OCI-LY1 (cell line): ENCODE data around the gene FBXO2.

ENCODE experiments used
- EZH2 ChIP-seq: fragments of 200-600 bp; sonication (generic), shearing (Covaris generic); IDR thresholded peaks from 2 replicates; pipeline ENCODE4 v1.8.0; 2017; ENCODE audit warnings: borderline replicate concordance, mixed run types, mild to moderate bottlenecking, antibody characterized with exemption, low read length, moderate library complexity, mixed read lengths
- TF ChIP-seq, protein P1 (sequence below): fragments of 200-600 bp; sonication (generic), shearing (Covaris generic); IDR thresholded peaks from 2 replicates; pipeline ENCODE4 v1.5.1; 2017; ENCODE audit warnings: mild to moderate bottlenecking, antibody characterized with exemption, low read length, moderate library complexity, mixed read lengths

DNA sequence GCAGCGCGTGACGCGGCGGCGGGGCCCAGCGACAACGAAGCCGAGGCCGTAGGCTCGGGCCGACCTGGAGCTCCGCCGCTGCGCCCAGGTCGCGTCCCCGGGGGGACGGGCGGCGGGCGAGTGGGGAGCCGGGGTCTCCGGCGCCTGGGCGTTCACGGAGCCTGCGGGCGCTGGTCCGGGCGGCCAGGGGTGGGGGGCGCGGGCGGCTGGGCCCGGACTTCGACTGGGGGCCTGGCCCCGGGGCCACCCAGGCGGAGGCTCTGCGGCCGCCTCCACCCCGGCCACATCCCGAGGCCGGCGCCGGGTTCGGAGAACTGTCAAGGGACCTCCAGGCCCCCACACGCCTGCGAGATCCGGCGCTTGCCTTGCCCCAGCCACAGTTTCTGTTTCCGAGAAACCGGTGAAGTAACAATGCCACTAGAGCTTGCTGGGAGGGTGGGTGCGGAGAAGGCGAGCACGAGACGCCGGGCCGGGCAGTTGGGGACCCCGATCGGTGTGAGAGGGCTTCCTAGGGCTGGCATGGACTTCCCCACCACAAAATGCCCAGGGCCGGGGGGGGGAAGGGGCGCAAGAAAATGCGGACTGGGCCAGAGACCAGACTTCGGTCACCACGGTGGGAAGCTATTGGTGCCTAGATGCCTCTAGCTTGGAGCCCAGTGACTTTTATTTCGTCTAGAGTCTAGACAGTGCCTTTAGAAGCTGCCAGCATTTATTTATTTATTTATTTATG, 10.3 kb upstream of the FBXO2 start:
- TF ChIP-seq, protein P1, sequence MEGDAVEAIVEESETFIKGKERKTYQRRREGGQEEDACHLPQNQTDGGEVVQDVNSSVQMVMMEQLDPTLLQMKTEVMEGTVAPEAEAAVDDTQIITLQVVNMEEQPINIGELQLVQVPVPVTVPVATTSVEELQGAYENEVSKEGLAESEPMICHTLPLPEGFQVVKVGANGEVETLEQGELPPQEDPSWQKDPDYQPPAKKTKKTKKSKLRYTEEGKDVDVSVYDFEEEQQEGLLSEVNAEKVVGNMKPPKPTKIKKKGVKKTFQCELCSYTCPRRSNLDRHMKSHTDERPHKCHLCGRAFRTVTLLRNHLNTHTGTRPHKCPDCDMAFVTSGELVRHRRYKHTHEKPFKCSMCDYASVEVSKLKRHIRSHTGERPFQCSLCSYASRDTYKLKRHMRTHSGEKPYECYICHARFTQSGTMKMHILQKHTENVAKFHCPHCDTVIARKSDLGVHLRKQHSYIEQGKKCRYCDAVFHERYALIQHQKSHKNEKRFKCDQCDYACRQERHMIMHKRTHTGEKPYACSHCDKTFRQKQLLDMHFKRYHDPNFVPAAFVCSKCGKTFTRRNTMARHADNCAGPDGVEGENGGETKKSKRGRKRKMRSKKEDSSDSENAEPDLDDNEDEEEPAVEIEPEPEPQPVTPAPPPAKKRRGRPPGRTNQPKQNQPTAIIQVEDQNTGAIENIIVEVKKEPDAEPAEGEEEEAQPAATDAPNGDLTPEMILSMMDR = no peak
- no peak for TF ChIP-seq EZH2
